K562 (cell line): ENCODE measurements around the gene CACNA1I. TPM values are rescaled to one million over a fixed set of nuclear protein-coding genes. Genes with fewer than 3 reads are reported as not detected.

ENCODE experiments used
- ATAC-seq: fragments of 200-7000 bp; cut with Tn5 transposase; 3 replicates; pipeline ENCODE4 v1.9.1; 2020; ENCODE audit warnings: moderate library complexity
- BruUV-seq: library from RNA; stranded (reverse); fragments of 400-500 nt; replicated peaks from 2 replicates; lab custom pipeline; 2021; lab: Mats Ljungman, UMichigan
- CTCF ChIA-PET: fragments of 300-600 bp; formaldehyde crosslinking; extraction: SDS; loops from one replicate; lab custom pipeline; 2021; ENCODE audit warnings: low intra/inter-chr PET ratio; lab: Yijun Ruan, JAX
- POLR2A ChIA-PET: fragments of 300-600, 350-650 bp; sonication (Branson Sonifier 250); formaldehyde crosslinking; extraction: SDS; loops from one replicate; lab custom pipeline; 2021; ENCODE audit warnings: antibody characterized with exemption, inconsistent platforms; lab: Yijun Ruan, JAX
- DNase-seq, 4 experiments: peaks; one replicate each; pipeline versions ENCODE4 v3.0.0 to v3.0.0-alpha.2; 2011 to 2018; ENCODE audit warnings: low spot score in 3 of 4, mixed read lengths in 3 of 4; ENCODE audit errors: extremely low read depth in 1 of 4
- FAIRE-seq: peaks from 2 replicates; lab custom pipeline; 2011; peaks lifted over from hg19 to GRCh38; lab: Jason Lieb, UNC
- H2AFZ ChIP-seq: 2 replicates; pipeline ENCODE4 v1.6.0; 2011; ENCODE audit warnings: low read depth, low read length, control low read depth, inconsistent platforms
- H3K27ac ChIP-seq: fragments of 200-600 bp; 3 replicates; pipeline ENCODE4 v1.8.0; 2011; ENCODE audit warnings: low read depth, mild to moderate bottlenecking, control low read depth, inconsistent platforms, low read length, moderate library complexity, mixed read lengths; ENCODE audit errors: extremely low read depth
- H3K27me3 ChIP-seq, 2 experiments: fragments of 300-600 bp in 1 of 2; 2 replicates in 1 of 2; 3 replicates in 1 of 2; pipeline versions ENCODE4 v1.6.0 to v1.8.0; 2011; ENCODE audit warnings: inconsistent platforms in 2 of 2, low read length in 2 of 2, mild to moderate bottlenecking in 1 of 2, mixed read lengths in 1 of 2, moderate library complexity in 1 of 2; ENCODE audit not compliant: control insufficient read depth in 2 of 2, insufficient read depth in 2 of 2
- H3K36me3 ChIP-seq: fragments of 300-600 bp; 3 replicates; pipeline ENCODE4 v1.8.0; 2011; ENCODE audit warnings: mild to moderate bottlenecking, low read length, inconsistent platforms; ENCODE audit not compliant: control insufficient read depth, insufficient read depth
- H3K4me1 ChIP-seq, 2 experiments: fragments of 200-600 bp in 1 of 2; replicated peaks in 1 of 2; 2 replicates in 1 of 2; 3 replicates in 1 of 2; pipeline versions ENCODE4 v1.5.1 to v1.8.0; 2011; ENCODE audit warnings: inconsistent platforms in 2 of 2, low read length in 2 of 2, mild to moderate bottlenecking in 1 of 2, mixed read lengths in 1 of 2, moderate library complexity in 1 of 2; ENCODE audit not compliant: control insufficient read depth in 2 of 2, insufficient read depth in 2 of 2
- H3K4me2 ChIP-seq: 2 replicates; pipeline ENCODE4 v1.6.1; 2011; ENCODE audit warnings: low read length, control low read depth, inconsistent platforms, mixed read lengths; ENCODE audit not compliant: insufficient read depth
- H3K4me3 ChIP-seq: fragments of 200-600 bp; sonication (generic), shearing (Covaris generic); 2 replicates; pipeline ENCODE4 v1.5.1; 2016; ENCODE audit warnings: control low read depth, inconsistent platforms
- H3K79me2 ChIP-seq: fragments of 200-600 bp; 3 replicates; pipeline ENCODE4 v1.8.0; 2011; ENCODE audit warnings: low read length, inconsistent platforms; ENCODE audit not compliant: control insufficient read depth, insufficient read depth
- H3K9ac ChIP-seq, 2 experiments: 2 replicates each; pipeline versions ENCODE4 v1.6.0 to v1.6.1; 2011; ENCODE audit warnings: low read depth in 2 of 2, low read length in 2 of 2, control low read depth in 1 of 2, inconsistent platforms in 1 of 2, mild to moderate bottlenecking in 1 of 2, mixed read lengths in 1 of 2; ENCODE audit not compliant: insufficient read depth in 1 of 2
- H3K9me1 ChIP-seq: one replicate; pipeline ENCODE4 v1.6.0; 2011; ENCODE audit warnings: inconsistent platforms, mild to moderate bottlenecking, low read length, moderate library complexity; ENCODE audit not compliant: control insufficient read depth, insufficient read depth
- H3K9me3 ChIP-seq: replicated peaks from 2 replicates; pipeline ENCODE4 v1.5.1; 2011; ENCODE audit warnings: low read depth, low read length, inconsistent platforms; ENCODE audit not compliant: control insufficient read depth, insufficient read depth
- H4K20me1 ChIP-seq: replicated peaks from 2 replicates; pipeline ENCODE4 v1.6.1; 2011; ENCODE audit warnings: low read length, inconsistent platforms, mixed read lengths; ENCODE audit not compliant: control insufficient read depth, insufficient read depth
- ARID2 ChIP-seq: fragments of 450-650 bp; IDR thresholded peaks from 2 replicates; pipeline ENCODE4 v1.6.1; 2017; ENCODE audit warnings: antibody characterized with exemption, mild to moderate bottlenecking
- CEBPG ChIP-seq, 3 experiments: fragments of 200-800 bp in 1 of 3; sonication (Bioruptor generic) in 1 of 3; sonication (generic) in 1 of 3; formaldehyde crosslinking in 1 of 3; IDR thresholded peaks in 2 of 3; conservative IDR thresholded peaks in 1 of 3; 2 replicates each; pipeline versions ENCODE4 v1.6.1 to v1.8.0; 2016 to 2022; ENCODE audit warnings: missing compliant biosample characterization in 2 of 3, missing genetic modification characterization in 2 of 3, mild to moderate bottlenecking in 1 of 3, missing genetic modification reagents in 1 of 3
- CLOCK ChIP-seq: fragments of 250-450 bp; sonication (Bioruptor Pico); IDR thresholded peaks from 2 replicates; pipeline ENCODE4 v1.4.0; 2020; ENCODE audit warnings: mild to moderate bottlenecking, moderate library complexity, borderline replicate concordance
- E4F1 ChIP-seq: fragments of 250-450 bp; sonication (Bioruptor Pico); IDR thresholded peaks from 2 replicates; pipeline ENCODE4 v1.5.0; 2021; ENCODE audit warnings: mild to moderate bottlenecking, borderline replicate concordance
- FOXJ3 ChIP-seq: sonication (generic); formaldehyde crosslinking; IDR thresholded peaks from 2 replicates; pipeline ENCODE4 v1.4.0; 2020; ENCODE audit warnings: mild to moderate bottlenecking, missing genetic modification reagents
- GTF2F1 ChIP-seq: IDR thresholded peaks from 2 replicates; pipeline ENCODE4 v1.6.1; 2011; ENCODE audit warnings: low read depth, low read length, improper control_type of control experiment
- KDM4B ChIP-seq, 2 experiments: fragments of 450-650 bp in 1 of 2; sonication (generic) in 1 of 2; IDR thresholded peaks; 2 replicates each; pipeline ENCODE4 v1.6.1; 2016 to 2017; ENCODE audit warnings: borderline replicate concordance in 2 of 2, antibody characterized with exemption in 1 of 2, low read depth in 1 of 2, mild to moderate bottlenecking in 1 of 2
- KLF13 ChIP-seq: fragments of 450-650 bp; IDR thresholded peaks from 2 replicates; pipeline ENCODE4 v1.6.1; 2016; ENCODE audit warnings: missing genetic modification characterization, low read depth, mild to moderate bottlenecking, missing compliant biosample characterization, moderate library complexity, borderline replicate concordance
- NCOA4 ChIP-seq: fragments of 450-650 bp; IDR thresholded peaks from 2 replicates; pipeline ENCODE4 v1.6.1; 2018; ENCODE audit warnings: mild to moderate bottlenecking; ENCODE audit not compliant: partially characterized antibody
- ZNF431 ChIP-seq: sonication (generic); formaldehyde crosslinking; IDR thresholded peaks from 2 replicates; pipeline ENCODE4 v1.8.0; 2022; ENCODE audit warnings: mild to moderate bottlenecking, missing genetic modification reagents
- ZNF668 ChIP-seq: fragments of 250-450 bp; sonication (Bioruptor Pico); IDR thresholded peaks from 2 replicates; pipeline ENCODE4 v1.8.0; 2022; ENCODE audit warnings: mild to moderate bottlenecking, inconsistent platforms
- WGBS: fragments of 100-300 bp; shearing (Covaris generic); methylation state at CpG from one replicate; pipeline ENCODE4 v1.1.6; 2016; ENCODE audit warnings: low coverage, mixed read lengths; ENCODE audit not compliant: insufficient coverage; ENCODE audit errors: missing lambda C conversion rate; 5-methylcytosine and 5-hydroxymethylcytosine counted together
- in situ Hi-C: fragments of 300-500 bp; cut with MboI; formaldehyde crosslinking; loops from 4 replicates; pipeline ENCODE4 v1.15.0; 2018; ENCODE audit warnings: inconsistent platforms, mixed read lengths
- intact Hi-C: fragments of 100-400 bp; cut with micrococcal nuclease; formaldehyde crosslinking; loops from 2 replicates; pipeline ENCODE4 v1.14.2; 2022
- polyA plus RNA-seq, 8 experiments: library from polyadenylated mRNA; depleted of rRNA in 4 of 8; stranded (reverse) in 5 of 8; unstranded in 3 of 8; fragments of >200 nt; fragmentation: Nextera tagmentation in 2 of 8; fragmentation: Illumina TruSeq in 1 of 8; extraction: Ambion mirVana in 2 of 8; extraction: Trizol in 1 of 8; gene quantifications; 2 replicates each; pipeline versions ENCODE4 v1.2.1 to v1.2.3, GENCODE V29; 2011 to 2014; ENCODE audit warnings: inconsistent platforms in 1 of 8, missing spikeins in 1 of 8
- total RNA-seq, 7 experiments: library from RNA; depleted of rRNA in 6 of 7; stranded (reverse); fragments of >200 nt in 6 of 7; fragmentation: Illumina TruSeq in 2 of 7; extraction: Trizol in 2 of 7; gene quantifications; 2 replicates each; pipeline versions ENCODE4 v1.2.1 to v1.2.3, GENCODE V29; 2011 to 2021; ENCODE audit warnings: low replicate concordance in 1 of 7

The CACNA1I gene
- total and polyA plus RNA-seq, 9 of the 15 experiments (the other 6 are each of a cell fraction or from before 2014, with no cell fraction given), result 0.01 to 0.79 (median 0.32) TPM; not detected in 1

GRCh38 chr22:39617342-39617741, 46.8 kb downstream of the CACNA1I start:
- no peaks in the 10 kb centered on the region for H3K36me3 ChIP-seq
- peak overlapping the region in 1 of 2 experiments; percentile 9; a peak in 1 of 4 replicates for H3K9ac ChIP-seq
- no peaks in the 10 kb centered on the region for H3K79me2 ChIP-seq
- intact Hi-C loops, result no loop called here
- DNase-seq (no peak), ATAC-seq (no peak), FAIRE-seq (no peak)
- H3K4me2 ChIP-seq, result no peak overlapping the region
- no peaks in the 10 kb centered on the region for H4K20me1 ChIP-seq
- no peaks in the 10 kb centered on the region for H3K27me3 ChIP-seq
- no peak overlapping the region for H3K4me3 ChIP-seq
- CTCF ChIA-PET, result no interaction called here
- H3K9me3 ChIP-seq, result no peaks in the 10 kb centered on the region
- TF ChIP-seq GTF2F1, result no peak
- TF ChIP-seq ARID2, result no peak
- TF ChIP-seq E4F1 (CRISPR knock-in tag), result no peak
- TF ChIP-seq NCOA4, result no peak
- no peak for TF ChIP-seq CLOCK (CRISPR knock-in tag)
- no peak for TF ChIP-seq KLF13 (tag)
- TF ChIP-seq ZNF668 (CRISPR knock-in tag), result no peak
- no peak for TF ChIP-seq ZNF431
- TF ChIP-seq KDM4B (IDR thresholded peaks at IDR 0.05; ENCODE audit: borderline replicate concordance in 2 of 2, low read depth in 1 of 2), result no peak
- TF ChIP-seq FOXJ3 (CRISPR knock-in tag), result no peak
- no peak for TF ChIP-seq CEBPG (CRISPR knock-in tag; IDR thresholded peaks at IDR 0.05)
- TF ChIP-seq CEBPG (tag; conservative IDR thresholded peaks at IDR 0.05 in 1 of 2, IDR thresholded peaks at IDR 0.05 in 1 of 2), result no peak
- peaks cover 0 to 19% of the 10 kb centered on the region in 2 experiments; a peak in 4 of 5 replicates for H3K4me1 ChIP-seq
- POLR2A ChIA-PET, result interaction anchor here (0.6 to 1.0 kb wide), 3 partner anchors 9 to 1131 kb away, joined by 3 to 5 read pairs (median 4); no protein-coding TSS in a partner anchor
- in situ Hi-C loops, result no loop called here
- H2AFZ ChIP-seq, result no peak overlapping the region
- WGBS, result 15% methylated on average over 4 of the region's 15 CpGs
- BruUV-seq, result no TSS peak
- no peaks in the 10 kb centered on the region for H3K9me1 ChIP-seq
- no peak overlapping the region for H3K27ac ChIP-seq
